Mesothelial cell of epicardium (in vitro differentiated cells): ENCODE measurements around the gene PTPRN2. TPM values are rescaled to one million over a fixed set of nuclear protein-coding genes. Genes with fewer than 3 reads are reported as not detected.

Experiments
- DNase-seq, 2 experiments: peaks; one replicate each; pipeline ENCODE4 v3.0.0; 2021; ENCODE audit warnings: low spot score in 2 of 2; ENCODE audit not compliant: unreplicated experiment in 2 of 2
- H3K27ac Mint-ChIP-seq: 2 replicates; pipeline ENCODE4 v1.8.0; 2021; ENCODE audit warnings: mixed read lengths
- H3K27me3 Mint-ChIP-seq: 2 replicates; pipeline ENCODE4 v1.8.0; 2021; ENCODE audit warnings: low read depth, mixed read lengths
- H3K36me3 Mint-ChIP-seq: 2 replicates; pipeline ENCODE4 v1.8.0; 2021; ENCODE audit warnings: mixed read lengths
- H3K4me1 Mint-ChIP-seq: 2 replicates; pipeline ENCODE4 v1.8.0; 2021; ENCODE audit warnings: mixed read lengths
- H3K4me3 Mint-ChIP-seq: 2 replicates; pipeline ENCODE4 v1.8.0; 2021; ENCODE audit warnings: mild to moderate bottlenecking, moderate library complexity, mixed read lengths
- H3K9me3 Mint-ChIP-seq: 2 replicates; pipeline ENCODE4 v1.8.0; 2021; ENCODE audit warnings: mixed read lengths
- total RNA-seq: library from RNA; stranded (reverse); gene quantifications from 3 replicates; pipeline ENCODE4 v1.2.1, GENCODE V29; 2021
- TF ChIP-seq, protein P1 (sequence below): fragments of 200-600 bp; sonication (generic); IDR thresholded peaks from one replicate; pipeline ENCODE4 v1.5.0; 2021; ENCODE audit warnings: antibody characterized with exemption; ENCODE audit not compliant: unreplicated experiment

Gene PTPRN2
- total RNA-seq, 1 donor from 2014 or later: 2.2 TPM

DNA sequence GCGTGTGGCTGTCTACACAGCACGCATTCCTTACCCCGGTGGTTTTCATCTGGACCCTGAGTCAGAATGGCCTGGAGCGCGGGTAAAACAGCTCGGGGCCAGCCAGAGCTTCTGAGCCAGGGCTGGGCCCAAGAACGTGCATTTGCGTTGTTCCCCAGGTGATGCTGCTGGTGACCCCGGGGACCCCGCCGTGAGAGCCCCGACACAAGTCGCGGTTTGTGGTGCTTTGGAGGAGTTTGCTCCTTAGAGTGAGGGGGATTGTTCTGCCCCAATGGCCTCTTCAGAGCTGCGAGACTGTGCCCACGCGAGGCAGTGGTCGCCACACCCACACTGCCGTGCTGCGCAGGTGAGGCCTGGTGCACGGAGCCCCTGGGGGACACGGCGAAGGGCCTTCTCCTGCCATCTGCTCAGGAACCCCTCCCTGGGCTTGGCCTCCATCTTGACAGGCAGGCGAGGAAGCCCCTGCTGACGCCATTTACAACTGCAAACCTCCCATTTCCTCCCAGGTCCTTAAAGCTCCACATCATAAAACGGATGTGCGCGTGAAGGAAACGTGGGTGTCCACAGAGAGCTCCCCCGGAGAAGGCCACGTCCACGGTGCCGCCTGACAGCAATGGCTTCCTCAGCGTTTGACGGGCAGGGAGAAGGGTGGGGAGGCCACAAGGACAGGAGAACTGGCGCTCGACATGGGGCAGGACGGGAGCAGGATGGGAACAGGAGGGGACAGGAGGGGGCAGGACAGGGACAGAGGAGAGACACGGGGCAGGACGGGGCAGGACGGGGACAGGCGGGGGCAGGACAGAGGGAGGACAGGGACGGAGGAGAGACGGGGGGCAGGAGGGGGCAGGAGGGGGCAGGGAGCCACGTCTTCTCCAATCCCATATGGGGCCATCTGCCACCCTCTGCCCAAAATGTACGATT, 773.6 kb downstream of the PTPRN2 start:
- TF ChIP-seq, protein P1, sequence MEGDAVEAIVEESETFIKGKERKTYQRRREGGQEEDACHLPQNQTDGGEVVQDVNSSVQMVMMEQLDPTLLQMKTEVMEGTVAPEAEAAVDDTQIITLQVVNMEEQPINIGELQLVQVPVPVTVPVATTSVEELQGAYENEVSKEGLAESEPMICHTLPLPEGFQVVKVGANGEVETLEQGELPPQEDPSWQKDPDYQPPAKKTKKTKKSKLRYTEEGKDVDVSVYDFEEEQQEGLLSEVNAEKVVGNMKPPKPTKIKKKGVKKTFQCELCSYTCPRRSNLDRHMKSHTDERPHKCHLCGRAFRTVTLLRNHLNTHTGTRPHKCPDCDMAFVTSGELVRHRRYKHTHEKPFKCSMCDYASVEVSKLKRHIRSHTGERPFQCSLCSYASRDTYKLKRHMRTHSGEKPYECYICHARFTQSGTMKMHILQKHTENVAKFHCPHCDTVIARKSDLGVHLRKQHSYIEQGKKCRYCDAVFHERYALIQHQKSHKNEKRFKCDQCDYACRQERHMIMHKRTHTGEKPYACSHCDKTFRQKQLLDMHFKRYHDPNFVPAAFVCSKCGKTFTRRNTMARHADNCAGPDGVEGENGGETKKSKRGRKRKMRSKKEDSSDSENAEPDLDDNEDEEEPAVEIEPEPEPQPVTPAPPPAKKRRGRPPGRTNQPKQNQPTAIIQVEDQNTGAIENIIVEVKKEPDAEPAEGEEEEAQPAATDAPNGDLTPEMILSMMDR: no peak
- DNase-seq: no peak

GRCh38 chr7:157813053-157813452, 774.6 kb downstream of the PTPRN2 start:
- DNase-seq: no peak
- Mint-ChIP-seq H3K4me3 (no peak overlapping the region), H3K4me1 (no peaks in the 10 kb centered on the region), H3K27ac (no peak overlapping the region), H3K9me3 (peaks cover 6% of the 10 kb centered on the region), H3K36me3 (no peaks in the 10 kb centered on the region), H3K27me3 (peaks cover 1% of the 10 kb centered on the region)
- TF ChIP-seq, protein P1: no peak

More for the DNA sequence above, 773.6 kb downstream of the PTPRN2 start:
- no peak overlapping the region for H3K4me3 Mint-ChIP-seq
- H3K9me3 Mint-ChIP-seq: no peaks in the 10 kb centered on the region
- no peaks in the 10 kb centered on the region for H3K36me3 Mint-ChIP-seq
- H3K27me3 Mint-ChIP-seq: peaks cover 1% of the 10 kb centered on the region
- no peaks in the 10 kb centered on the region for H3K4me1 Mint-ChIP-seq
- H3K27ac Mint-ChIP-seq: no peak overlapping the region

DNA sequence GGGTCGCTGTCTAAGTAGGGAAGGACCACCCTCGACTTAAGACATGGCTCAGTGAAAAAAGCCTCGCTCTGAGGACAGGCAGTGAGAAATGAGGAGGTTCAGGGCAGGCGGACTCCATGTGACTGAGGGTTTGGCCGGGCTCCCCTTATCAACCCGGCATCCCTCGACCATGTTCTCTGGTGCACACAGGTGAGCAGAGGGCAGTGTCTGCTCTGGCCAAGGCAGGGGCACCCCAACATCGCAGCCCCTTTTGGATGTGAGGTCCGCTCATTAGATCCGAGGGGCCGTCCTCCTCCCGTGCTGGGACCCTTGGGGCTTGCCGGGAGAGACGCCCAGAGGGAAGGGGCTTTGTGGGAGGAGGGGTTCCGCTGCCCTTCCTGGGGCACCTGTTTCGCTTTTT, 775.7 kb downstream of the PTPRN2 start:
- Mint-ChIP-seq H3K4me1 (no peaks in the 10 kb centered on the region), H3K4me3 (no peak overlapping the region), H3K27me3 (peaks cover 1% of the 10 kb centered on the region), H3K27ac (no peak overlapping the region), H3K9me3 (peaks cover 8% of the 10 kb centered on the region), H3K36me3 (no peaks in the 10 kb centered on the region)
- no peak for DNase-seq
- TF ChIP-seq, protein P1: no peak

DNA sequence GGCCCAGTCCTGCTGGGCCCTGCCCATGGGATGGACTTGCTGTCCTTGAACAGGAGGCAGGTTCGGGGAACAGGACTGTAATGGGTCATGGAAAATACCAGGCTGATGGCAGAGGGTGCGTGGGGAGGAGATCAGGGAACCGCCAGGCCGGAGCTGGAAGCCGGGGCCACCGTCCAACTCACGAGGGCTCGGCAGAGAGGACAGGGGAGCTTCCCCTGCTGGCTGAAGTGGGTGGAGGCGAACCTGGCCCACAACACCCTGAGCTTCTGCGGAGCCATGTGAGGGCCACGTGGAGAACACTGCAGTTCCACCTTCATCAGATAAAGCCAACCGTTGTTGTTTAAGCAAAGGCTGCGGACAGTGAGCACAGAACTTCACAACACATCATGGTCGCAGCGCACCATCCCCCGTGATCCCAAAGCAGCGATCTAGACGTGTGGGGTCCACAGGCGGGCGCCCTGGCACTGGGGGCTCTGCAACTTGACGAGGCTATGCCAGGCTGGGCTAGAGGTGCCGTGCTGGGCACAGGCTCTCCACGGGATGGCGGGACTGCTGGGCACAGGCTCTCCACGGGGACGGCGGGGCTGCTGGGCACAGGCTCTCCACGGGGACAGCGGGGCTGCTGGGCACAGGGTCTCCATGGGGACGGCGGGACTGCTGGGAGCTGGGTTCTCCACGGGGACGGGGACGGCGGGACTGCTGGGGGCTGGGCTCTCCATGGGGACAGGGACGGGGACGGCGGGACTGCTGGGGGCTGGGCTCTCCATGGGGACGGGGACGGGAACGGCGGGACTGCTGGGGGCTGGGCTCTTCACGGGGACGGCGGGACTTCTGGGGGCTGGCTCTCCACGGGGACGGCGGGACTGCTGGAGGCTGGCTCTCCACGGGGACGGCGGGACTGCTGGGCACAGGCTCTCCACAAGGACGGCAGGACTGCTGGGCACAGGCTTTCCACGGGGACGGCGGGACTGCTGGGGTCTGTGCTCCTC, 777.5 kb downstream of the PTPRN2 start:
- Mint-ChIP-seq H3K36me3 (no peaks in the 10 kb centered on the region), H3K4me1 (no peaks in the 10 kb centered on the region), H3K27me3 (peaks cover 1% of the 10 kb centered on the region), H3K9me3 (peaks cover 8% of the 10 kb centered on the region), H3K4me3 (no peak overlapping the region), H3K27ac (no peak overlapping the region)
- DNase-seq: no peak
- TF ChIP-seq, protein P1: no peak

- Mint-ChIP-seq H3K36me3 (no peaks in the 10 kb centered on the region), H3K4me3 (no peak overlapping the region), H3K27ac (no peak overlapping the region), H3K4me1 (no peaks in the 10 kb centered on the region), H3K27me3 (peaks cover 1% of the 10 kb centered on the region), H3K9me3 (peaks cover 8% of the 10 kb centered on the region)
- DNase-seq: no peak
- TF ChIP-seq, protein P1: no peak
Observed at GRCh38 chr7:157809154-157809862, 778.3 kb downstream of the PTPRN2 start.
